Skeletal muscle tissue (tissue), 4 donors: ENCODE measurements around the gene FBXO5. TPM values are rescaled to one million over a fixed set of nuclear protein-coding genes. Genes with fewer than 3 reads are reported as not detected.

Source experiments
- H3K27ac ChIP-seq: one replicate; pipeline ENCODE4 v1.7.0; 2013; ENCODE audit warnings: mild to moderate bottlenecking, low read depth, low read length, inconsistent platforms
- H3K27me3 ChIP-seq, 3 donors: one replicate each; pipeline ENCODE4 v1.7.0; 2013; ENCODE audit warnings: low read length in 3 of 3; ENCODE audit not compliant: control insufficient read depth in 3 of 3, insufficient read depth in 3 of 3
- H3K36me3 ChIP-seq, 3 donors: one replicate each; pipeline ENCODE4 v1.7.0; 2013; ENCODE audit warnings: low read length in 3 of 3; ENCODE audit not compliant: control insufficient read depth in 3 of 3, insufficient read depth in 3 of 3
- H3K4me1 ChIP-seq, 3 donors: one replicate each; pipeline ENCODE4 v1.7.0; 2013; ENCODE audit warnings: low read length in 3 of 3, mild to moderate bottlenecking in 3 of 3; ENCODE audit not compliant: control insufficient read depth in 3 of 3, insufficient read depth in 3 of 3
- H3K4me3 ChIP-seq, 3 donors: one replicate each; pipeline ENCODE4 v1.7.0; 2013; ENCODE audit warnings: low read length in 3 of 3
- H3K9ac ChIP-seq, 3 donors: one replicate each; pipeline ENCODE4 v1.7.0; 2013; ENCODE audit warnings: low read length in 3 of 3, mild to moderate bottlenecking in 3 of 3, moderate library complexity in 2 of 3, low read depth in 1 of 3
- H3K9me3 ChIP-seq, 3 donors: one replicate each; pipeline ENCODE4 v1.7.0; 2013; ENCODE audit warnings: low read length in 3 of 3; ENCODE audit not compliant: control insufficient read depth in 3 of 3
- total RNA-seq: library from RNA; depleted of rRNA; stranded (reverse); fragments of >200 nt; gene quantifications from one replicate; pipeline ENCODE4 v1.2.3, GENCODE V29; 2014
- donor health status: Osteomylitis.

The FBXO5 gene
- total RNA-seq, 1 donor from 2014 or later = 4.7 TPM

DNA sequence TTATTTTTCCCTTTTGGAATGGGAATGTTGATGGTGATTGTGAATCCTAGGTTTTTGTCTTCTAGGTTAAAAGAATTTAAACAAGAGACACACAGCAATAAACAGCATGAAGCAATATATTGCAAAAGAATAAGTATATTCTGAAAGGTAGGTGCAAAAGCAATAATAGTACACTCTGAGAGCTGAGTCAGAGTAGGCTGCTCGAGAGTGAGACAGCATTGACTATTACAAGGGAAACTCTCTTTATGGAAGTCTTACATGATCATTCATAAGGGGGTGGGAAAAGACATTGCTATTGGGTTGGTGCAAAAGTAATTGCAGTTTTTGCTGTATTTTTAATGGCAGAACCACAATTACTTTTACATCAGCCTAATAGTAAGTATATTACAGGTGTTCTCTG, 25.0 kb downstream of the FBXO5 start:
- Histone ChIP-seq H3K9ac (no peak overlapping the region), H3K4me3 (no peak overlapping the region), H3K9me3 (no peaks in the 10 kb centered on the region), H3K27me3 (peaks cover 0 to 6% (median 0%) of the 10 kb centered on the region in 3 donors), H3K36me3 (no peaks in the 10 kb centered on the region), H3K4me1 (no peaks in the 10 kb centered on the region), H3K27ac (no peak overlapping the region)

DNA sequence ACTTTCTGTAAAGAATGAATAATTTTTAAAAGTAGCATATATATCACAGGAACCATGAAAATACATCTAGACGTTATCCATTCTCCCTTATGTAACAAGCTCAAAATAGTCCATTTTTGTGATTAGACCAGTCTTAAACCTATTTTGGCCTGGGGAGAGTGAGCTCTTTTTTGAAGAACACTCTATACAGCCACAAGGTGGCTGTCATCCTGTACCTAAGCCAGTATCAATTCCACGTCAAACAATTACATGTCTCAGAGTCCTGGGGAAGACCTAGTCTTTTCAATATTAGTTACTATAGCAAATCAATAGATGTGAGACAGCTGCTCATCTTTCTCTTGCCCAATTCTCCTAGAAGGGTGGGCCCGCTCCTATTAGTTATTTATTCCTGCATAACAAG, 28.4 kb downstream of the FBXO5 start:
- Histone ChIP-seq H3K4me3 (no peak overlapping the region), H3K9ac (no peak overlapping the region), H3K4me1 (no peaks in the 10 kb centered on the region), H3K9me3 (no peaks in the 10 kb centered on the region), H3K36me3 (no peaks in the 10 kb centered on the region), H3K27ac (no peak overlapping the region), H3K27me3 (peaks cover 0 to under 1% (median 0%) of the 10 kb centered on the region in 3 donors)

DNA sequence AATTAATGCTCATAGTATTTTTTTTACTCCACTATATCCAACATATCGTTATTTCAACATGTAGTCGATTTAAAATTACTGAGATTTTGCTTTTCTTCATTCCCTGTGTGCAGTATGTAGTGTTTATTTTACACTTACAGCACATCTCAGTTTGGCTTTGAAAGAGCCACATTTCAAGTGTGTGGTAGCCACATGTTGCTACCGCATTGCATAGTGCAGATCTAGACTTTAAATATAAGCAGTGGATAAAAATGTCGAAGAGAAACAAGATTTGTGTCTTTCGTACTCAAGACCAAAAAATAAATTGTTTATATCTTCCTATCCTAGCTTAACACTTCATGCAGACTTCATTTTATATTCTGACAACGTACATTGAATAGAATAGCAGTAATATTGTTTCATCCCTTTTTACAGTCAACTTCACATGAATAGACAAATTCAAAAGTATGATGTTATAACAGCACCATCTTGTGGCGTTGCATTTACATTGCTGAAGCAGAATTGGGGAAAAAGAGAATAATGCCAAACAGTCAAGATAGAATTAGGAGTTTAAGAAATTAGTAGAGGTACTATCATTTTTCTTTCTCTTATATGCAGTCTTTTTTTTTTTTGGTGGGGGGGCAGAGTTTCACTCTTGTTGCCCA, 29.9 kb downstream of the FBXO5 start:
- H3K9me3 ChIP-seq = no peaks in the 10 kb centered on the region
- H3K36me3 ChIP-seq = no peaks in the 10 kb centered on the region
- peaks cover 0 to 3% (median 1%) of the 10 kb centered on the region in 3 donors for H3K4me1 ChIP-seq
- no peak overlapping the region for H3K4me3 ChIP-seq
- no peaks in the 10 kb centered on the region for H3K27me3 ChIP-seq
- H3K9ac ChIP-seq = no peak overlapping the region
- H3K27ac ChIP-seq = no peak overlapping the region

DNA sequence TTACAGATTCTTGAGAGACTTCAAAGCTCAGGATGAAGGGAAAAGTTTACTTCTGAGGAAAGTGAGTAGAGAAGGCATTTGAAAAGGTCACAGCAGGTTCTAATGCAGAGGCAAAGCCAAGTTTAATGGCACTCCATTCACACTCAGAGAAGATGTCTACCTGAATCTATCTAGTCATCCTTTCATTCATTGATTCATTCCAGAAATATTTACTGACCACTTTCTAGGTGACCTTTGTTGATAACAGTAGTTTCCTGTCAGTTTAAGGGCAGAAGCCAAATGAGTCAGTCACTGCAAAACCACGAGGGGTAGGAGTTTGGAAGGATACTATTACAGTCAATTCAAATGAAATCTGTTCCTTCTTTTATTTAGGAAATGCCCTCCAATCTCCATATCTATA, 30.8 kb downstream of the FBXO5 start:
- H3K9ac ChIP-seq = no peak overlapping the region
- no peak overlapping the region for H3K27ac ChIP-seq
- no peaks in the 10 kb centered on the region for H3K9me3 ChIP-seq
- no peak overlapping the region for H3K4me3 ChIP-seq
- no peaks in the 10 kb centered on the region for H3K36me3 ChIP-seq
- peaks cover 0 to 5% (median 4%) of the 10 kb centered on the region in 3 donors for H3K4me1 ChIP-seq
- no peaks in the 10 kb centered on the region for H3K27me3 ChIP-seq

DNA sequence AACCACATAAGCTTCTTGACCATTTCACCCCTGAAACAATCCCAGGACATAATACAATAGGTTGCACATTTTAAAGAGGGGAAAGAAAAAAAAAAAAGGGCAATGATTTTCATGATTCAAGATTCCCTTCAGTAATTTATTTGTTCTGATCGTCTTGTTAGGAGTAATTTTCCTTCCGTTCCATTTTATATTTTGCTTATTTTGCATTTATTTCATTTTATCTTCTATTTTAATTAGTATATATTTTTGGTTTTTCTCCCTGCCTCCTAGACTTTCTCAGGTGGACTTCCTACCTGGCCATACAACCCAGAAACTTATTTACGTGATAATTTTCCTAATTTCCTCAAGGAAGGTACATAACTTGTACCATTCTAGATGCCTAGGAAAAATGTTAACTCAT, 32.6 kb downstream of the FBXO5 start:
- H3K9me3 ChIP-seq = no peaks in the 10 kb centered on the region
- H3K27me3 ChIP-seq = no peaks in the 10 kb centered on the region
- H3K36me3 ChIP-seq = no peaks in the 10 kb centered on the region
- H3K27ac ChIP-seq = no peak overlapping the region
- H3K4me1 ChIP-seq = peaks cover 0 to 5% (median 4%) of the 10 kb centered on the region in 3 donors
- H3K4me3 ChIP-seq = no peak overlapping the region
- H3K9ac ChIP-seq = no peak overlapping the region

DNA sequence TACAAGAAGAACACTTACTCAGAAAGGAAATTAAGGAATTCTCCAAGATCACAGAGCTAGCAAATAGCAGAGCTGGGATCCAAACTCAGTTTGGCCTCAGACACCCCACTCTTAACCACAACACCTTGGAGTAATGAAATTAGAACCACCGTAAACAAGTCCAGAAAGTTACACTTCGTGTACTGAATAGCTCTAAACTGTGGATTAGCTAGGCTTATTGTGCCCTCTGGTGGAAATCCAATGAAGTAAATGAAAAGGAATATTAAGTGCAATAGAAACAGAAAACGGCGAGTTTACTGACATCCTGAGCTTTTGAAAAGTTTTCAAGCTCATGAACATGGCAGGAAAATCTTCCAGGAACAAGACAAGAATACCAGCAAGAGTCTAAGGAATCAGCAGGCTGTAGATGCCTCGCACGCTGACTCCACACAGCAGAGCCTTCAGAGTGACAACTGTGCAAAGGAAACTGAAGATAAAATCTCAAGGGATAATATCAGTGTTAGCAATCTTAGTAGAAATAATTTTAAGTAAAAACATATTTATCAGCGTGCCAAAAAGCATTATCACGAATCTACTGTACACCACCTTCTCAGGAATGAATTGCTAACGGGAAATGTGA, 34.6 kb downstream of the FBXO5 start:
- peaks cover 0 to 5% (median 4%) of the 10 kb centered on the region in 3 donors for H3K4me1 ChIP-seq
- peak overlapping the region in 1 of 3 donors; percentile 55 for H3K9ac ChIP-seq
- H3K4me3 ChIP-seq = peak overlapping the region in 1 of 3 donors; percentile 34
- no peaks in the 10 kb centered on the region for H3K27me3 ChIP-seq
- no peak overlapping the region for H3K27ac ChIP-seq
- no peaks in the 10 kb centered on the region for H3K9me3 ChIP-seq
- H3K36me3 ChIP-seq = no peaks in the 10 kb centered on the region

DNA sequence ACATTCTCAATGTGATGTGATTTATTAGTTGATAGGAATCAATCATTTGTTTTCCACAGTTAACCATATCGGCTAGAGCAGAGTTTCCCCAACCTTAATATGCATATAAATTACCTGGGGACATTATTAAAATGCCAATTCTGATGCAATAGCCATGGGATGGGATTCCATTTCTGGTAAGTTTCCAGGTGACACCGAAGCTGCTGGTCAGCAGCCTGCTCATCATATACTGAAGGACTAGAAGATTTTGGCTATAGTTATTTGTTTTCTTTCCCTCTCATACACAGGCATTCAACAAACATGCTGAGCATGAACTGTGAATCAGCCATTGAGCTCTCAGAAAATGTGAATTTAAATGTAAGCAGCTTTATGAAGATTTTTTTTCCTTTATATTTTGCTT, 35.8 kb downstream of the FBXO5 start:
- Histone ChIP-seq H3K4me1 (peaks cover 0 to 5% (median 4%) of the 10 kb centered on the region in 3 donors), H3K27me3 (no peaks in the 10 kb centered on the region), H3K27ac (no peak overlapping the region), H3K4me3 (no peak overlapping the region), H3K9me3 (no peaks in the 10 kb centered on the region), H3K9ac (no peak overlapping the region), H3K36me3 (no peaks in the 10 kb centered on the region)

DNA sequence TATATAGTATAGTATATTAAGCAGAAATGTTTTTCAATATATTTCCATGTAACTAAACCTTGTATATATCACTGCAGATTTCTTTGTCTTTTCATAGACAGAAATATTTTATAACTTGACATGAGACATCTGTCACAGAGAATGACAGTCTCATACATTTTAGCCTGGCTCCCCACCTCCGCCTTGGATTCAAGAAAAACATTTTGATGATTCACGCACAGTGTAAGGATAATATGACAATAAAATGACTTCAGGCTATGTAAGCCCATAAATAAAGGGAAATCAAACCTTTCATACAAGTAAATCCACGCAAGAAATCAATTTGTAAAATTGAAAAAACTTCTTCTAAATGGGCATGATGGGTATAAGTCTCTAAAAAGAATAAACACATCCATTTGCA, 36.4 kb downstream of the FBXO5 start:
- no peak overlapping the region for H3K9ac ChIP-seq
- no peaks in the 10 kb centered on the region for H3K27me3 ChIP-seq
- no peaks in the 10 kb centered on the region for H3K36me3 ChIP-seq
- peaks cover 0 to 5% (median 4%) of the 10 kb centered on the region in 3 donors for H3K4me1 ChIP-seq
- H3K9me3 ChIP-seq = no peaks in the 10 kb centered on the region
- no peak overlapping the region for H3K4me3 ChIP-seq
- H3K27ac ChIP-seq = no peak overlapping the region

DNA sequence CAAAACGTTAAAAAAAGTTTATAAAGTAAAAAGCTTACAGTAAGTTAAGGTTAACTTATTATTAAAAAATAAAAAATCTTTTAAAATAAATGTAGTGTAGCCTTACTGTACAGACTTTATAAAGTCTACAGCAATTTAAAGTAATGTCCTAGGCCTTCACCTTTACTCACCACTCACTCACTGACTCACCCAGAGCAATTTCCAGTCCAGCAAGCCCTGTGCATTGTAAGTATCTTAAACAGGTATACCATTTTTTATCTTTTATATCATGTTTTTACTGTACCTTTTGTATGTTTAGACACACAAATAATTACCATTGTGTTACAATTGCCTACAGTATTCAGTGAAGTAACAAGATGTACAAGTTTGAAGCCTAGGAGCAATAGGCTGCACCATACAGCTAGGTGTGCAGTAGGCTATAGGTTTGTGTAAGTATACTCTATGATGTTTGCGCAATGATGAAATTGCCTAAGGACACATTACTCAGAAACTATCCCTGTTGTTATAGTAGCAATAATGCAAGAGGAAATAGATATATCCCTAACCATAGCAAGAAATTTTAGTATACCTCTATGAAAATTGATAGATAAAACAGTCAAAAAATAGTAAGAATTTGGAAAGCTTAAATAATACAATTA, 39.5 kb downstream of the FBXO5 start:
- Histone ChIP-seq H3K27me3 (peaks cover 0 to 2% (median 0%) of the 10 kb centered on the region in 3 donors), H3K4me1 (peaks cover 0 to 5% (median 4%) of the 10 kb centered on the region in 3 donors), H3K27ac (no peak overlapping the region), H3K9me3 (no peaks in the 10 kb centered on the region), H3K36me3 (no peaks in the 10 kb centered on the region), H3K9ac (no peak overlapping the region), H3K4me3 (no peak overlapping the region)

DNA sequence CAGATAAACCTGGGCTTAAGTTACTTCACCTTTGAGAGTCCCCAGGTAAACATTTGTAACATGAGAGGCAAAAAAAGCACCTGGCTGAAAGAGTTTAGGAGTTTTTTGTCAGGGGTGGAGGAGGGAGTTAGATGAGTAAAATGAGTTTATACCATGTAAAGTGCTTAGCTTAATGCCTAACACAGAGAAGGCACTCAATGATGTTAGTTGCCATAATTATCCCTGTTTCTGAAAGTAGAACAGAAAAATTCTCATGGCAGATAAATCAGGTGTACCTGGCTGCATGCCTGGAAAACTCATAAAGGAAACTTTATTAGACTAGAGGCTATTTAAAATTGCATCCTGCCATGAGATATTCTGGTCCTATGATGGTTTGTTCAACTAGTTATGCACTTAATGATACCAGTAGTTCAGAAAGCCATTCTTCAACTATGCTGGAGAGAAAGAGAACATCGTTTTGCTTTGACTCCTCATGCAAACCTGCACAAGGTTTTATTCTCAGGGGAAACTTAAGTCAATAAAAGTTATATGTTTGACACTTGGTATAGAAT, 40.4 kb downstream of the FBXO5 start:
- Histone ChIP-seq H3K4me3 (no peak overlapping the region), H3K27me3 (peaks cover 0 to 2% (median 0%) of the 10 kb centered on the region in 3 donors), H3K27ac (no peak overlapping the region), H3K9ac (no peak overlapping the region), H3K9me3 (no peaks in the 10 kb centered on the region), H3K4me1 (no peaks in the 10 kb centered on the region), H3K36me3 (no peaks in the 10 kb centered on the region)
